T-cell (primary cell): ENCODE data around the gene KCNJ14. TPM values are rescaled to one million over a fixed set of nuclear protein-coding genes. Genes with fewer than 3 reads are reported as not detected.

ENCODE experiments used
- ATAC-seq, 4 experiments: fragments of 200-7000 bp in 3 of 4; fragments of 150-1000 bp in 1 of 4; cut with Tn5 transposase; replicated peaks in 1 of 4; 1 replicate in 3 of 4; 2 replicates in 1 of 4; pipeline ENCODE4 v1.10.0; 2021; ENCODE audit warnings: moderate library complexity in 3 of 4, mild to moderate bottlenecking in 2 of 4, moderate number of reproducible peaks in 1 of 4
- CTCF ChIA-PET, 2 donors: fragments of 300-600 bp; sonication (Branson Sonifier 250); formaldehyde crosslinking; loops; one replicate each; lab custom pipeline; 2022; ENCODE audit warnings: antibody characterized with exemption in 2 of 2; lab: Charles Lee
- POLR2A ChIA-PET, 2 donors: fragments of 300-600 bp; sonication (Branson Sonifier 250); formaldehyde crosslinking; loops; one replicate each; lab custom pipeline; 2022; ENCODE audit warnings: antibody characterized with exemption in 2 of 2; lab: Charles Lee
- DNase-seq, 35 experiments: peaks; one replicate each; pipeline versions ENCODE4 v3.0.0 to v3.0.0-alpha.2; 2013 to 2023
- H3K27ac ChIP-seq: one replicate; pipeline ENCODE4 v1.5.1; 2013; ENCODE audit warnings: low read length
- H3K27me3 ChIP-seq, 2 experiments: replicated peaks in 1 of 2; 1 replicate in 1 of 2; 2 replicates in 1 of 2; pipeline versions ENCODE4 v1.6.1 to v1.7.0; 2013; ENCODE audit warnings: low read length in 1 of 2, mixed read lengths in 1 of 2; ENCODE audit not compliant: control insufficient read depth in 2 of 2, insufficient read depth in 2 of 2; ENCODE audit errors: extremely low read depth in 1 of 2
- H3K36me3 ChIP-seq, 2 donors: 1 replicate in 1 of 2; 2 replicates in 1 of 2; pipeline versions ENCODE4 v1.6.1 to v1.7.0; 2013; ENCODE audit warnings: low read length in 1 of 2; ENCODE audit not compliant: control insufficient read depth in 2 of 2, insufficient read depth in 1 of 2; ENCODE audit errors: extremely low read depth in 1 of 2
- H3K4me1 ChIP-seq, 2 experiments: 1 replicate in 1 of 2; 2 replicates in 1 of 2; pipeline versions ENCODE4 v1.6.1 to v1.7.0; 2013; ENCODE audit warnings: low read length in 2 of 2, mixed read lengths in 1 of 2; ENCODE audit not compliant: insufficient read depth in 2 of 2, control insufficient read depth in 1 of 2; ENCODE audit errors: extremely low read depth in 1 of 2
- H3K4me3 ChIP-seq, 2 donors: 1 replicate in 1 of 2; 2 replicates in 1 of 2; pipeline versions ENCODE4 v1.5.1 to v1.7.0; 2013; ENCODE audit warnings: mild to moderate bottlenecking in 2 of 2, low read length in 1 of 2, moderate library complexity in 1 of 2; ENCODE audit not compliant: control insufficient read depth in 1 of 2; ENCODE audit errors: extremely low read depth in 1 of 2
- H3K9me3 ChIP-seq: 2 replicates; pipeline ENCODE4 v1.7.0; 2013
- H3K27ac Mint-ChIP-seq, 2 donors: one replicate each; pipeline ENCODE4 v1.8.0; 2020 to 2021; ENCODE audit warnings: mild to moderate bottlenecking in 2 of 2, mixed read lengths in 2 of 2
- H3K27me3 Mint-ChIP-seq, 2 donors: one replicate each; pipeline ENCODE4 v1.8.0; 2021 to 2022; ENCODE audit warnings: mixed read lengths in 2 of 2
- H3K36me3 Mint-ChIP-seq: one replicate; pipeline ENCODE4 v1.8.0; 2021; ENCODE audit warnings: mixed read lengths
- H3K4me1 Mint-ChIP-seq, 3 donors: one replicate each; pipeline ENCODE4 v1.8.0; 2020 to 2022; ENCODE audit warnings: mixed read lengths in 3 of 3, mild to moderate bottlenecking in 1 of 3
- H3K4me3 Mint-ChIP-seq, 3 donors: one replicate each; pipeline ENCODE4 v1.8.0; 2020 to 2022; ENCODE audit warnings: mild to moderate bottlenecking in 3 of 3, mixed read lengths in 3 of 3, moderate library complexity in 3 of 3
- H3K9me3 Mint-ChIP-seq, 3 donors: one replicate each; pipeline ENCODE4 v1.8.0; 2020 to 2022; ENCODE audit warnings: mixed read lengths in 3 of 3
- WGBS: methylation state at CpG from one replicate; pipeline ENCODE4 v1.1.5; 2013; ENCODE audit warnings: missing lambda C conversion rate; ENCODE audit not compliant: insufficient coverage; 5-methylcytosine and 5-hydroxymethylcytosine counted together
- total RNA-seq, 35 experiments: library from RNA in 6 of 35; stranded (reverse) in 6 of 35; fragments of 120-200 nt in 1 of 35; gene quantifications; one replicate each; pipeline versions ENCODE4 v1.2.1 to v1.2.4 and lab custom pipeline; 2013 to 2026

The KCNJ14 gene
- total RNA-seq, 5 donors from 2014 or later (not counting 1 experiment from before 2014, with no cell fraction given), result 2.6 to 3.5 (median 3.2) TPM

GRCh38 chr19:48448563-48448962 is 6.8 kb upstream of the KCNJ14 start:
- CTCF ChIA-PET, result no interaction called here
- WGBS, result 92% methylated on average over 4 of the region's 4 CpGs
- Histone ChIP-seq H3K4me1 (peaks cover 13 to 28% of the 10 kb centered on the region in 2 experiments), H3K4me3 (no peak overlapping the region), H3K27me3 (peaks cover 0 to 10% of the 10 kb centered on the region in 2 experiments), H3K27ac (no peak overlapping the region), H3K36me3 (peaks cover 18 to 62% of the 10 kb centered on the region in 2 donors), H3K9me3 (no peaks in the 10 kb centered on the region)
- H3K36me3 Mint-ChIP-seq, result peaks cover 26% of the 10 kb centered on the region
- H3K27me3 Mint-ChIP-seq, result peaks cover 6 to 9% of the 10 kb centered on the region in 2 donors
- H3K9me3 Mint-ChIP-seq, result no peaks in the 10 kb centered on the region
- no peak for ATAC-seq
- peak overlapping the region in 1 of 3 donors; percentile 25 for H3K4me3 Mint-ChIP-seq
- POLR2A ChIA-PET, result interaction anchor here (0.5 to 1.0 kb wide), 3 partner anchors 9 to 39 kb away, joined by 3 to 4 read pairs (median 3); no protein-coding TSS in a partner anchor
- H3K4me1 Mint-ChIP-seq, result peaks cover 34 to 41% (median 38%) of the 10 kb centered on the region in 3 donors
- no peak for DNase-seq
- H3K27ac Mint-ChIP-seq, result no peak overlapping the region

GRCh38 chr19:48450441-48450840 is 4.9 kb upstream of the KCNJ14 start:
- Mint-ChIP-seq H3K4me1 (peaks cover 29 to 30% (median 30%) of the 10 kb centered on the region in 3 donors), H3K4me3 (no peak overlapping the region), H3K27me3 (no peaks in the 10 kb centered on the region), H3K27ac (no peak overlapping the region), H3K9me3 (no peaks in the 10 kb centered on the region), H3K36me3 (peaks cover 33% of the 10 kb centered on the region)
- Histone ChIP-seq H3K4me1 (peaks cover 6 to 13% of the 10 kb centered on the region in 2 experiments), H3K9me3 (no peaks in the 10 kb centered on the region), H3K27me3 (no peaks in the 10 kb centered on the region), H3K36me3 (peaks cover 20 to 73% of the 10 kb centered on the region in 2 donors), H3K4me3 (no peak overlapping the region), H3K27ac (no peak overlapping the region)
- WGBS, result 96% methylated on average over 13 of the region's 23 CpGs
- no peak for DNase-seq
- no peak for ATAC-seq
- POLR2A ChIA-PET, result no interaction called here
- CTCF ChIA-PET, result no interaction called here

GRCh38 chr19:48450863-48451262 is 4.5 kb upstream of the KCNJ14 start:
- CTCF ChIA-PET, result no interaction called here
- no peaks in the 10 kb centered on the region for H3K27me3 ChIP-seq
- H3K36me3 Mint-ChIP-seq, result peaks cover 33% of the 10 kb centered on the region
- H3K27me3 Mint-ChIP-seq, result no peaks in the 10 kb centered on the region
- peaks cover 24 to 77% of the 10 kb centered on the region in 2 donors for H3K36me3 ChIP-seq
- H3K9me3 ChIP-seq, result no peaks in the 10 kb centered on the region
- H3K4me3 ChIP-seq, result no peak overlapping the region
- no peak overlapping the region for H3K27ac ChIP-seq
- POLR2A ChIA-PET, result no interaction called here
- WGBS, result 93% methylated on average over 12 of the region's 15 CpGs
- peaks cover 25 to 26% (median 26%) of the 10 kb centered on the region in 3 donors for H3K4me1 Mint-ChIP-seq
- H3K27ac Mint-ChIP-seq, result no peak overlapping the region
- peaks cover 5 to 12% of the 10 kb centered on the region in 2 experiments for H3K4me1 ChIP-seq
- DNase-seq (no peak), ATAC-seq (no peak)
- H3K4me3 Mint-ChIP-seq, result no peak overlapping the region
- no peaks in the 10 kb centered on the region for H3K9me3 Mint-ChIP-seq

GRCh38 chr19:48451624-48452023 is 3.8 kb upstream of the KCNJ14 start:
- DNase-seq (no peak), ATAC-seq (no peak)
- Histone ChIP-seq H3K36me3 (peaks cover 28 to 80% of the 10 kb centered on the region in 2 donors), H3K27me3 (no peaks in the 10 kb centered on the region), H3K27ac (no peak overlapping the region), H3K4me1 (peaks cover under 1 to 6% of the 10 kb centered on the region in 2 experiments), H3K4me3 (no peak overlapping the region), H3K9me3 (no peaks in the 10 kb centered on the region)
- WGBS, result 92% methylated on average over 6 of the region's 12 CpGs
- Mint-ChIP-seq H3K4me1 (peaks cover 18 to 22% (median 18%) of the 10 kb centered on the region in 3 donors), H3K9me3 (no peaks in the 10 kb centered on the region), H3K4me3 (no peak overlapping the region), H3K27ac (no peak overlapping the region), H3K27me3 (no peaks in the 10 kb centered on the region), H3K36me3 (peaks cover 33% of the 10 kb centered on the region)
- ChIA-PET POLR2A (no interaction called here), CTCF (no interaction called here)

- Mint-ChIP-seq H3K36me3 (peaks cover 33% of the 10 kb centered on the region), H3K4me1 (peaks cover 15 to 17% (median 16%) of the 10 kb centered on the region in 3 donors), H3K9me3 (no peaks in the 10 kb centered on the region), H3K27me3 (no peaks in the 10 kb centered on the region), H3K4me3 (no peak overlapping the region), H3K27ac (no peak overlapping the region)
- peak in 1 of 4 experiments; percentile 17 for ATAC-seq
- Histone ChIP-seq H3K4me3 (no peak overlapping the region), H3K27ac (no peak overlapping the region), H3K4me1 (peaks cover 0 to 4% of the 10 kb centered on the region in 2 experiments), H3K9me3 (no peaks in the 10 kb centered on the region), H3K36me3 (peaks cover 28 to 79% of the 10 kb centered on the region in 2 donors), H3K27me3 (no peaks in the 10 kb centered on the region)
- DNase-seq, result no peak
- WGBS, result 95% methylated on average over 31 of the region's 33 CpGs
- ChIA-PET POLR2A (no interaction called here), CTCF (no interaction called here)
Observed at GRCh38 chr19:48452289-48453190, 2.8 kb upstream of the KCNJ14 start.

- ChIA-PET CTCF (no interaction called here), POLR2A (no interaction called here)
- Histone ChIP-seq H3K4me1 (peaks cover 0 to 4% of the 10 kb centered on the region in 2 experiments), H3K4me3 (no peak overlapping the region), H3K9me3 (no peaks in the 10 kb centered on the region), H3K27ac (no peak overlapping the region), H3K36me3 (peaks cover 24 to 64% of the 10 kb centered on the region in 2 donors), H3K27me3 (no peaks in the 10 kb centered on the region)
- Mint-ChIP-seq H3K4me1 (peaks cover 4 to 9% (median 5%) of the 10 kb centered on the region in 3 donors), H3K27ac (no peak overlapping the region), H3K9me3 (no peaks in the 10 kb centered on the region), H3K36me3 (peaks cover 19% of the 10 kb centered on the region), H3K4me3 (no peak overlapping the region), H3K27me3 (no peaks in the 10 kb centered on the region)
- DNase-seq (no peak), ATAC-seq (no peak)
- 94% methylated on average over 15 of the region's 22 CpGs for WGBS
Observed at GRCh38 chr19:48454150-48454730, 1.1 kb upstream of the KCNJ14 start.
